Activated effector memory CD4-positive, alpha-beta T cell treated with anti-CD3 and anti-CD28 coated beads, Interleukin-2, amount 50 U/mL, for 16 hours (primary cell): ENCODE results near the gene PARP16.
A peak's percentile ranks its signal among the peaks of the same experiment; 100 is the strongest.

ENCODE experiments used
- DNase-seq: peaks from one replicate; pipeline ENCODE4 v3.0.0-alpha.2; 2020

Gene PARP16

DNA sequence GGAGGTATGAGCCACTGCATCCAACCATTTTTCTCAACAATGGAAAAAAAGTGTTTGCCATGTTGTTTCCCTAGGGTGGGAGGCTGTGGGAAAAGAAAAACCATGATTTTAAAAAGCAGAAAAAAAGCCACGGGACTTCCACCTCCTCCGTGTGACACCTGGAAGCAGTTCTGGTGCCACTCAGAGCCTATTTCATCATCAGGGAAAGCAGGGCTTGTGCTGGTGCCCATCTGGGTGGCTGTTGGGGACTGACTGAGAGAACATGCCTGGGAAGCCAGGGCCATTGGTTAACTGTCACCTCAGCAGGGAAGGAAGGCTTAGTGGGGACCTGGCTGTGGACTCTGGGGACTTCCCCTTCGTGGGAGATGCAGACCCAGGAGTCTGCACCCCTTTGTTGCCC is 25.1 kb upstream of the PARP16 start:
- DNase-seq: no peak

DNA sequence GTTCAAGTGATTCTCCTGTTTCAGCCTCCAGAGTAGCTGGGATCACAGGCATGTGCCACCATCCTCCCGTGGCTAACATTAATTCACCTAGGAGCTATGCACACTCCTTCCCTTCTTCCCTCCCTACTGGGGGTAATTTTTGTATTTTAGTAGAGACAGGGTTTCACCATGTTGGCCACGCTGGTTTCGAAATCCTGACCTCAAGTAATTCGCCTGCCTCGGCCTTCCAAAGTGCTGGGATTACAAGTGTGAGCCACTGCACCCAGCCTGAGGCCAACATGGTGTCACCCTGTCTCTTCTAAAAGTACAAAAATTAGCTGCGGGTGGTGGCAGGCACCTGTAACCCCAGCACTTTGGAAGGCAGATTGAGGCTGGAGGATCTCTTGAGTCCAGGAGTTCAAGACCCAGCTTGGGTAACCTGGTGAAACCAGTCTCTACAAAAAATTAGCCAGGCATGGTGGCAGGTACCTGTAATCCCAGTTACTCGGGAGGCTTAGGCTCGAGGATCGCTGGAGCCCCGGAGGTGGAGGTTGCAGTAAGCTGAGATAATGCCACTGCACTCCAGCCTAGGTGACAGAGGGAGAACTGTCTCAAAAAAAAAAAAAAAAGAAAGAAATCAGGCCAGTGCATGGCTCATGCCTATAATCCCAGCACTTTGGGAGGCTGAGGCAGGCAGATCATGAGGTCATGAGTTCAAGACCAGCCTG is 23.9 kb upstream of the PARP16 start:
- DNase-seq: no peak

DNA sequence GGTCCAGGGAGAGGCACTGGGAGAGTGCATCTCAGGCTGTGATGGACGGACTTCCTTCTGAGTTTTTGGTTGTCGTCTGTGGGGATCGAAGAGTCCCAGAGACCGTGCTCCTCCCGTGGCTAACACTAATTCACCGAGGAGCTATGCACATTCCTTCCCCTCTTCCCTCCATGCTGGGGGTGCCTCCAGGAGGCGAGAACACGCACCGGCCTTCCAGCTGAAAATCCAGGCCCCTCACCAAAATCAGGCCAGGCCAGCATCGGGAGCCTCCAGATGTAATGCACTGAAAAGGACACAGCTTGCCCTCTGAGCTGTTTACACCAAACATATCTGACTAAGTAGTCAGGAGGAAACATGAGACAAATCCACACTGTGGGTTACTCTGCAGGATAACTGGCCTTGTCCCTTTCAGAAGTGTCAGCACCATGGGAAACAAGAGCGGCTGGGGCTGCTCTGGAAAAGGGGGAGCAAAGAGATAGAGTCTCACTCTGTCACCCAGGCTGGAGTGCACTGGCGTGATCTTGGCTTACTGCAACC is 23.3 kb upstream of the PARP16 start:
- DNase-seq: no peak

DNA sequence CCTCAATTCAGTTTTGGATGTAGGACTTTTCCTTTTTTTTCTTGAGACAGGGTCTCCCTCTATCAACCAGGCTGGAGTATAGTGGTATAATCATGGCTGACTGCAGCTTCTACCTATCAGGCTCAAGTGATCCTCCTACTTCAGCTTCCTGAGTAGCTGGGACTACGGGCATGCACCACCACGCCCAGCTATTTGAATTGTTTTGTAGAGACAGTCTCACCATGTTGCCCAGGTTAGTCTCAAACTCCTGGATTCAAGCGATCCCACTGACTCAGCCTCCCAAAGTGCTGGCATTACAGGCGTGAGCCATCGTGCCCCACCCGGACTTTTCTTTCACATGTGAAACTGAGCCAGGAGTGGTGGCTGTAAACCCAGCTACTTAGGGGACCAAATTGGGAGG is 21.3 kb upstream of the PARP16 start:
- DNase-seq: no peak

DNA sequence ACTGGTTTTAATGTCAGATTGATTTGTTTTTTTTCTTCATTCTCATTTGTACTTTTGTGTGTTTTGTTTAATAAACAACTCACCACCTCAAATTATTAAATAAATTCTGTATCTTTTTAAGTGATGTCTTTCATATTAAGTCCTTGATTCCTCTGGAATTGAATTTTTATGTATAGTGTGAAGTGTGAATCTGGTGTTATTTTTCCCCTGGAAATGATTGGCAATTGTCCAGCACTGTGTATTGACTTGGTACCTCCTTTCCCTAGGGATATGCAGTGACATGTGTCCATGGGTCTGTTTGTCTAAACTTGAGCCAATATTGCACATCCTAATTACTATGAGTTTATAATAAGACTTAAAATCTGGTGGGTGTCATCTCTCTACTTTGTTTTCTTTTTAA is 19.9 kb upstream of the PARP16 start:
- no peak for DNase-seq

DNA sequence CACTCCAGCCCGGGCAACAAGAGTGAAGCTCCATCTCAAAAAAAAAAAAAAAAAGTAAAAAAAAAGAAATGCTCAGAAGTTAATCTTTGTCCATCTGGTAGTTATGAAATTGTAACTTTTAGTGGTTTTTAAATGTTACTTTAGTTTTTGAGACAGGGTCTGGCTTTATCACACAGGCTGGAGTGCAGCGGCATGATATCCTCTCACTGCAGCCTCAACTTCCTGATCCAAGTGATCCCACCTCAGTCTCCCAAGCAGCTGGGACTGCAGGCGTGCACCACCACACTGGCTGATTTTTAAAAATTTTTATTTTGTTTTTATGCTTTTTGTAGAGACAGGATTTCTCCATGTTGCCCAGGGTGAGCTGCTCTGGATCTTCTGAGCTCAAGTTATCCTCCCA is 19.1 kb upstream of the PARP16 start:
- no peak for DNase-seq

DNA sequence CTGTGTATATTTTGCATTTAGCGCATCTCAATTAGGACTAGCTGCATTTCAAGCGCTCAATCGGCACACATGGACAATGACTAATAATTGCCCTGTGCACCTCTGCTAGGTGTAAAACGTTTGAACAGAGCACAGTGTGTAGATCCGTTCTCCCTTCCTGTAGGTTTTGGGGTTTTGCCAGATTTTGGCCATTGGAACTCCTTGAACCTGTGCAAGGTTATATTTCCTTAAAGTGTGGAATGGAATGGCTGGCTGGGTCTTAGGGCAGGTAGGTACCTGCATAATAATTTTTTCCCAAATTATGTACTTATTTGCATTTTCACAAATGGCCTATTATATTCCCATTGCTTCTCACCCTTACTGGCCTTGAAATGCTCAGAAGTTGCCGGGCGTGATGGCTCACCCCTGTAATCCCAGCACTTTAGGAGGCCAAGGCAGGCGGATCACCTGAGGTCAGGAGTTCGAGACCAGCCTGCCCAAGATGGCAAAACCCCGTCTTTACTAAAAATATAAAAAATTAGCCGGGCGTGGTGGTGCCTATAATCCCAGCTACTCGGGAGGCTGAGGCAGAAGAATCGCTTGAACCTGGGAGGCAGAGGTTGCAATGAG is 18.6 kb upstream of the PARP16 start:
- DNase-seq: peak; percentile 68

DNA sequence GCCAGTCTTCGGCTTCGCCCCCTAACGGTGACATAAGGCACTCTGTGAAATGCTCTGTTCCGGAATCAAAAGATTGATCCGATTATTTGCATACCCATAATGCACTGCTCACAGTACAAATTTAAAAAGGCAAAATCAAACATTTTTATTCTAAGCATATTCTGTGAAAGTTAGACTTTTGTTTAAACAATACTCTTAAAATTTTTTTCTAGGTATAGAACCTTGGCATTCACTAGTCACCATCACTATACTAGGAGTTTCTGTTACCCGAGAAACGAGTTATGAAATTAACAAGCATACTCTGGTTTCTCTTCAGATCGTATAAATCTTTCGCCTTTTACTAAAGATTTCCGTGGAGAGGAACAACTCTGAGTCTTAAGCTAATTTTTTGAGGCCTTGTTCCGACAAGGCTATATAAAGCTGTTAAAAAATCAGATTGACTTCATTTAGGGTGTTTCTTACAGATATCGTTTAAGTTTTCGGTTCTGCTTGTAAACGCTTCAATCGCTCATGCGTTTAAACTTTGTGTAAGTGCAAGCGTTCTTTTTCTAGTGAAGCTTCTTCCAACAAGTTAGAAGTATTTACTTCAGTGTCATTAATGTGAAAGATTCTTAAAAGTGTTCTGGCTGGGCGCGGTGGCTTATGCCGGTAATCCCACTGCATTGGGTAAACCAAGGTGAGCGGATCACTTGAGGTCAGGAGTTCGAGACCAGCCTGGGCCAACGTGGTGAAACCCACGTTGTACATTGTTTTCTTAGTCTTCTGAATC is 17.9 kb upstream of the PARP16 start, which contains the start of gene RNU5B-1:
Gene RNU5B-1 (plus strand): TSS at position 297 of the 769 bp plus-strand sequence.
- peak; percentile 90 for DNase-seq

DNA sequence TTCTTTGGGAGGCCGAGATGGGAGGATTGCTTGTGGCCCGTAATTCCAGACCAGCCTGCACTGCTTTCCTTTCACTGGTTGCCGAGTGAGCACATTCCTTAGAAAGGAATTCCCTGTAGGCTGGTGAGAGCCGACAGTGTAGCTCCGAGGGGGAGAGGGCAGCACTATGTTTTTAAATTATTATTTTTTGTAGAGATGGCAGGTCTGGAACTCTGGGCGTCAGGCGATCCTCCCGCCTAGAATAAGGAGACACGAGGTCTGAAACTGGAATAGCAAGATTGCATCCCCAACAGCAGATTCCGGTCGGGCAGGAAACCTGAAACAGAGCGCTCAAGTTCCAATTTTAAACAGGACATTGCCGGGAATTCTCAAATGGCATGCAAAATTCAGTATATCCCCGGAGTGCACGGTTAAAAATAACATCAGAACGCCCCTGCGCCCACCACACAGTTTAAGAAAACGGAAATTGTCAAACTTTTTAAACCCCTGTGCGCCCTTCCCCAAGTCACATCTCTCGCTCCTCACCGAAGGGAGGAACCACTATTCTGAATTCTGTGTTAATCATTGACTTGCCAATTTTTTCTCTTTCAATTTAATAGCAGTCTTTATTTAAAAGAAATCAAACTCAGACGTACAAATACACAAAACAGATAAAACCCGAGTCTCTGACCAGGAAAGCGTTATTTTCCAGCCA is 17.2 kb upstream of the PARP16 start:
- DNase-seq: no peak

DNA sequence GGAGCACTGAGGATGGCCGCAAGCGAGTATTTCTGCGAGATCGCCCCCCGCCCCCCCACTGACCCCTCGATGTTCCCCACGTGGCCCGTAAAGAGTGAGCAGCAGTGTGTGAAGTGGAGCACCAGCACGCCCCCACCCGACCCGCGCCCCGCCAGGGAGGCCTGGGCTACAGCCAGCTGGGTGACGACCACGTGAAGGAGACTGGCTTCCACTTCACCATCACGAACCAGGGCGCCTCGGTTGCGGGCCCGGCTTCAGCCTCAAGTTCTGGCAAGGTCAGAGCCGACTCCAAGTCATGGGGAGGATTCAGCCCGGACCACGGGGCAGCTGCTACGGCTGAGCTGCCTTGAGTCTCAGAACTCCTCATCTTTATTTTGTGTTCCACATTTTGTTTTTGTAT is 15.4 kb upstream of the PARP16 start:
- DNase-seq: no peak

DNA sequence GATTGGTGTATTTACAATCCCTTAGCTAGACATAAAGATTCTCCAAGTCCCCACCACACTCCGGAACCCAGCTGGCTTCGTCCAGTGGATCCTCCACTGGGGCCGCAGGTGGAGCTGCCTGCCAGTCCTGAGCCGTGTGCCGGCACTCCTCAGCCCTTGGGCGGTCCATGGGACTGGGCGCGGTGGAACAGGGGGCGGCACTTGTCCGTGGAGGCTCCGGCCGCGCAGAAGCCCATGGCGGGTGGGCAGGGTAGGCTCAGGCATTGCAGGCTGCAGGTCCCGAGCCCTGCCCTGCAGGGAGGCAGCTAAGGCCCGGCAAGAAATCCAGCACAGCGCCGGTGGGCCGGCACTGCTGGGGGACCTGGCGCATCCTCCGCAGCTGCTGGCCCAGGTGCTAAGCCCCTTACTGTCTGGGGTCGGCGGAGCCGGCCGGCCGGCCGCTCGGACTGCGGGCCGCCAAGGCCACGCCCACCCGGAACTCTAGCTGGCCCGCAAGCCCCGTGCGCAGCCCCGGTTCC is 14.3 kb upstream of the PARP16 start:
- peak; percentile 65 for DNase-seq

DNA sequence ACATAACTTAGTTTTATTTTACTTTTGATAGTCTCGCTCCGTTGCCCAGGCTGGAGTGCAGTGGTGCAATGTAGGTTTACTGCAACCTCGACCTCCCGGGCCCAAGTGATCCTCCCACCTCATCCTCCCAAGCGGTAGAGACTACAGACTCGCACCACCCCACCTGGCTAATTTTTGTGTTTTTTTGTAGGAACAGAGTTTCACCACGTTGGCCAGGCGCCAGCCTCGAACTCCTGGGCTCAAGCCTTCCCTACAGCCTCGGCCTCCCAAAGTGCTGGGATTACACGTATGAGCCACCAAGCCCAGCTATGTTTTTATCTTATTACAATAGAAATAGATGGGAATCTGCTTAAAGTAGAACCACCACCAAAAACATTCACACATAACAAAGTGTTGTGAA is 12.0 kb upstream of the PARP16 start:
- no peak for DNase-seq

DNA sequence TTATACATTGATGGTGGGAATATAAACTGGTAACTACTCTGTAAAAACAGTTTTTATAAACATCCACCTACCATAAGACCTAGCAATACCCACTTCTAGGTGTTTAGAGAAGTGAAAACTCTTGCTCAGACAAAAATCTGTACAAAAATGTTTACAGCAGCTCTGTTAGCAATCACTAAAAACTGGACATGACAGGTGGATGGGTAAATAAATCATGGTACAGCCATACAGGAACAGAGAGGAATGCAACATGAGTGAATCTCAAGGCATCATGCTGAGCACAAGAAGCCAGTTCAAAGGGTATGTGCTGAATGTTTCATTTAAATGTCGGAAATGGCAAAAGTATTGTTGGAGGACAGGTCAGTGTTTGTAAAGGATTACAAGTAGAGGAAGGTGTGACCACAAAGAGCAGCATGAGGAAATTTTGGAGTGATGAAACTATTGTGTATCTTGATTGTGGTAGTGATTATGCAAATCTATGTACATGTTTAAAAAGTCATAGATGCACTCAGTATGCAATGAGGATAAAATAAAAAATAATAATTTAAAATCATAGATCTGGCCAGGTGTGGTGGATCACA is 6.3 kb upstream of the PARP16 start:
- DNase-seq: no peak

DNA sequence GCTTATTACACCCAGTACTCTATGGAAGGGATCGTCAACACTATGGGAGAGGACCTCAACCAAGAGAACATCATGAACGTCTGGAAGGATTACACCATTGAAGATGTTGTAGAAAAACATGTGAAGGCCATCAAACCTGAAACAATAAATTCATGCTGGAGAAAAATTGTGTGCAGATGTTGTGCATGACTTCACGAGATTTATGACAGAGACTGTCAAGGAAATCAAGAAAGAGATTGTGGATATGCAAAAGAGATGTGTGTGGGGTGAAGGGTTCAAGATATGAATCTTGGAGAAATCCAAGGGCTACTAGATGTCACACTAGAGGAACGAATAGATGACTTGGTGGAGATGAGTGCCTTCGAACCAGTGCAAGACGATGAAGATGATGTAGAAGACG is 3.5 kb upstream of the PARP16 start:
- no peak for DNase-seq

DNA sequence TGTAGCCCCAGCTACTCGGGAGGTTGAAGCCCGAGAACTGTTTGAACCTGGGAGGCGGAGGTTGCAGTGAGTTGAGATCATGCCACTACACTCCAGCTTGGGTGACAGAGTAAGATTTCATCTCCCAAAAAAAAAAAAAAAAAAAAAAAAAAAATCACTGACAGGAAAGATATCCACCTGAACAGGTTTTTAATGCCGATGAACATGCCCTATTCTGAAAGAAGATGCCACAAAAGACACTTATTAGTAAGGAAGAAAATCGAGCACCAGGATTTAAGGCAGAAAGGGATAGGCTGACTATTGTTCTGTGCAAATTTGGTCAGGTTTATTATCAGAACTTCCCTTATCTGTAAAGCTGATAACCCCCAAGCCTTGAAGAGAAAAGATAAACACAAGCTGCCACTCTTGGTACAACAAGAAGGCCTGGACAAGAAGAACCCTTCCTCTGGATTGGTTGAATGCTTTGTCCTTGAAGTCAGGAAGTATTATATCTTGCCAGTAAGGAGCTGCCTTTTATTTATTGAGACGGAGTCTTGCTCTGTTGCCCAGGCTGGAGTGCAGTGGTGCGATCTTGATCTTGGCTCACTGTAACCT is 2.7 kb upstream of the PARP16 start:
- DNase-seq: no peak

DNA sequence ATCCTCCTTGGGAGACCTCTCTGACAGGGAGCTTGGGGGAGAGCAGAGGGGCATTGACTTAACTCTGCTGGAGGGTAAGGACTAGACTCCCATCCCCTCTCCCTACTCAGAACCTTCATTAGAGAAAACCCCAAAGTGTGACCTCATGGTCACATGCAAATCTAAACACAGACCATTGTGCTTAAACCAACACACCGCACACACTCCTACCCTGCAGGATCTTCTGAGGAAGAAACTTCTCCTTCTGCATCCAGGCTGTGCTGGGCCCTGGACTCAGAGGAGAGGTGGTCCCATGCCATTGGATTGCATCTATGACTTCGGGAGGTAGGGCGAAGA is 805 bp upstream of the PARP16 start:
- DNase-seq: no peak

DNA sequence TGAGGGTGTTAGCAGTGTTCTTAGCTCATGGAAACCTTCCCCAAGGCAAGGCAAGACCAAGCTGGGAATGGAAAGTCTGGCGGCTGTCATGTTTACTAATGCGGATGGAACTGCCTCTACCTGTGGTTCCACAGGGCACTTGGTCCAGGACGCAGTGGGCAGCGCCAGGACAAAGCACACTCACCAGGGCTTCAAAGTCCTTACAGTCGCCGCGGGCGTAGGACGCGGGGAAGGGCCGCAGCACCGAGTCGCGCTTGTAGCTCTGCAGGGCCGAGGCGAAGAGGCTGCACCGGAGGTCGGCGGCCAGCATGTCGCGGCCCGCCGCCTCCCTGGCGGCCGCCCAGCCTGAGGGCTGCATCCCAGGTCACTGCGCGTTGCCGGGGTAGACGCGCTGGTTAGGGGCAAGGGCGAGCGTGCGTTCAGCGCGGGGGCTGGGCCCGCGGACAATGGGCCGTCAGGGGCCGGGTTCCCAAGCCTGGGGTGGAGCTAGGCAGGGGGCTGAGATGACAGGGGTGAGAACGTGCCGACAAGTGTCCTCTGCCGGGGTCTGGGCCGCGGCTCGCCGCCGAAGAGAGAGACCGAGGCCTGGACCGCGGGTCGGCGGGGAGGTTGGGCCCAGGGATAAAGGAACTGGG is 497 bp downstream of the PARP16 start:
- DNase-seq: no peak

DNA sequence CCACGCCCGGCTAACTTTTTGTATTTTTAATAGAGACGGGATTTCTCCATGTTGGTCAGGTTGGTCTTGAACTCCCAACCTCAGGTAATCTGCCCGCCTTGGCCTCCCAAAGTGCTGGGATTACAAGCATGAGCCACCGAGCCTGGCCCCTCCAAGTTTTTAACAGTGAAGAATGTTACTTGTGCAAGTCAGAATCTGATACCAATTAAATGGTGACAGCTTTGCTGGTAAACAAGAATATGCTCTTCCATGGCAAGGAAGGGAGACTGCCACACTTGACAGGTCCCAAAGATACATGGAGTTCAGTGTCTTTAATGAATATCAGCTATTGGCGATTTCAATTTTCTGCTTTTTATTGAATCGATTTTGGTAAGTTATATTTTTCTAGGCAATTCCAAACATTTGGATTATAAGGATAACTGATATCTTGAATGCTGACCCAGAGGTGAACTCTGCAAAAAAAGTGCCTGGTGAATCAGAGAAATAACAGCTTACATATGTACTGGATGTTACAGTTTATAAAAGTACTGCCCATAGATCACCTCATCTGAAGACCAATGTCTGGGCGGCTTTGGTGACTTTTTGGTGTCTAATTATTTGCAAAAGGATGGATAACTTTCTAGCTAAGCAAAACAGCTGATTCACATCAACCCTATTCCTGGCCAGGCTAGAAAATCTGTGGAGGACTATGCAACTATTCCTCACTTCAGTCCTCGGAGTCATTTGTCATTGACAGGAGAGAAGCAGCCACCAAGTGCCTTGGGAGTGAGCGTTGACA is 1.2 kb downstream of the PARP16 start:
- DNase-seq: no peak

DNA sequence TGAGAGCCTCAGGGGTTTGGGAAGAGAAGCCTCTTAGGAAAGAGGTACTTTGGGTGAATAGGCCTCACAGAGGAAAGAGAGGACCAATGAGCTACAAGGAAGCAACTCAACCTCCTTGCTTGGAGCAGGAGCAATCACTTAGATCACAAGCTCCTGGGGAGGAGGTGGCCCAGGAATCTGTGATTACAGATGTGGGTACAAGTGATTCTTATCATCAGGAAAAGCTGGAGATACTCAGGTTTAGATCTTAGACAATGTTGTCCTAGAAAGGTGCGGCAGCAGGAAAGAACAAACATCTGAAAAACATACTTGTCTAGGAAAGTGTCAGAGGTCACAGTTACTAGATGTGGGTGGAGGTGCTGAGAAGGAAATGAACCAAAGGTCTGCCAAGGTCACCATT is 8.2 kb downstream of the PARP16 start:
- no peak for DNase-seq

DNA sequence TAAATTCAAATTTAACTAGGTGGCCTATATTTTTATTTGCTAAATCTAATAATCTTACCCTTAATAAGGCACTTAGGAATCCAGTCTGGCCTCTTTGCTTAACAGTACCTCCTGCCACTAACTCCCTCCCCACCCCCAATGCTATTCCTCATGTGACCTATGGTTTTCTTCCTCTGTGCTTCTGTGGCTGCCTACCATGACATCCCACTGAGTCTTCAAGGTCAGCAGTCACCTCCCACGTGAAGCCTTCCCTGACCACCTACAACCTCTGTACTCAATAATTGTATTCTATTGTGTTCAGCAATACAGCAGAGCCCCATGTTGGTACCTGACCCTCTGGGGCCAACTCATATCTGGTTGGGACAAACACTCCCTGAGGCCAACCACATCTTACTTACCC is 9.7 kb downstream of the PARP16 start:
- no peak for DNase-seq

DNA sequence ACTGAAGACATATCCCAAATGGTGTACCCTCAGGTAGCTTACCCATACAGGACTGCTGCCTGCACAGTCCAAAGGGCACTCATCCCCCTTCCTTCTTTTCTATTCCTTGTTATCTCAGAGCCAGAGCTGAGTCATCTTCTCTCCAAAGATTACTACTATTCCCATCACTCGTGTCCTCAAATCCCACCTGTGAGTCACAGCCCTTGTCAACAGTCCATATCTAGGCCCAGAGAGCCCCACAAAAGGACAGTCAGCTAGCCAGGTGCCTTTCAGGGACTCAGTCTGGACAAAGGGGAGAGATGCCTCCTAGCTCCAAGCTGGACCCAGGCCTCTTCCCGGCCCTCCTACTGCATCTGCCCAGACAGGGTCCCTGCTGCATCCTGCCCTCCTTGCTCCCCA is 11.0 kb downstream of the PARP16 start:
- no peak for DNase-seq
